T-helper 2 cell treated with Interferon-gamma antibody and Interleukin-4, amounts not matched to agents 100 ng/mL and 5 ng/mL, for 36 hours (primary cell): ENCODE data around the gene AGT. TPM values are rescaled to one million over a fixed set of nuclear protein-coding genes. Genes with fewer than 3 reads are reported as not detected.

Experiments
- intact Hi-C: fragments of 100-400 bp; cut with micrococcal nuclease; formaldehyde crosslinking; loops from one replicate; pipeline ENCODE4 v1.15.1; 2023
- total RNA-seq: library from RNA; stranded (reverse); gene quantifications from 2 replicates; pipeline ENCODE4 v1.2.3, GENCODE V29; 2022

AGT gene
- total RNA-seq: 0.07 TPM in 1 of 2 replicates, not detected in the other

GRCh38 chr1:230713915-230714764 lies at the start of gene AGT:
Gene AGT (minus strand): TSS chr1:230714122. CDS start chr1:230710823, 3,299 bp downstream.
- intact Hi-C loops: no loop called here

DNA sequence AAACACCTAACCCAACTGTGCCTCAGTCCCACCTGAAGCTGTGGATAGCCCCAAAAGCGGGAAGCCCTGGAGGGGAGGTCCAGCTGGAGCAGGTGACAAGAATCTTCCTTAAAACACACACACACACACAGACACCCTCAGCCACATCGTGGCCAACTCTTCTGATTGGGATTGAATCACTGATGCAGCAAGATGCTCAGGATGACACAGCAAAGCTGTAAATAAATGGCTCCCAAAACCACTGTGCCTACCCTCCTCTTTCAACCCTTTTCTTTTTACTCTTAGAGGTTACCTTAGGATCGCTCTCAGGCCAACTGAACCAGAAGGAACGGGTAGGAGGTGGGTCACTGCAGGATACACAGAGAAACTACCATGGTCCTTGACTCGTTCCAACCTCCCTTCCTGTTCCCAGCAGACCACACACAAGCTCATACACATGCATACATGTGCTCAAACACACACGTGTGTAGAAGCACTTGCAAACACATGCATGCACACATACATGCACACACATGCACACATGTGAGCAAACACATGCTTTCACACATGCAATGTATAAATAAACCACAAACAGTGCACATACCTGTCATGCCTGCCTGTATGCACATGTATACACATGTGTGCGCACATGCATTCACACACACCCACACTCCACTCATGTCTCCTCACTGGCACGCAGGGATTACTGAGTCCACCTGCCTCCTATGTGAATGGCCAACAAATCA lies 47.7 kb upstream of the AGT start:
- intact Hi-C loops: no loop called here

DNA sequence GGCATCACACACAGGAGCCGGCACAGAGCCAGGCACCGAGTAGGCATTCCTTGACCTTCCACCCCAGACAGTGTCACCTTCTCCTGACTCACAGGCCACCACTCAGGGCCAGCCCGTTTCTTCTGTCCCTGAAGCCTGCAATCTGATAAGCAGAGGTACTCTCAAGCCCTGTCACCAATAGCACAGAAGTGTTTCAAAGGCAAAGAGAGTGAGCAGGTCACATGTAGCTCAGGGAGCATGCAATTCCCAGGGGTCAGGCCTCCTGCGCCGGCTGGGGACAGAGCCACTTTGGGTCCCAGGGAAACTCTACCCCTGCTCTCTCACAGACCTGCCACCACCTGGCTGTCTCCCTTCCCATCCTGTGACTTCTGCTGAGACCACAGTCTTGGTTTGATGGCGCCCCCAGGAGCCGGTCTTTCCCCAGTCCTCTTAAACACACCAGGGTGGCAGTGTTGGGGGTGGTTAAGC lies 46.5 kb upstream of the AGT start:
- intact Hi-C loops: no loop called here

GRCh38 chr1:230759369-230760065 lies 45.6 kb upstream of the AGT start:
- intact Hi-C loops: no loop called here

DNA sequence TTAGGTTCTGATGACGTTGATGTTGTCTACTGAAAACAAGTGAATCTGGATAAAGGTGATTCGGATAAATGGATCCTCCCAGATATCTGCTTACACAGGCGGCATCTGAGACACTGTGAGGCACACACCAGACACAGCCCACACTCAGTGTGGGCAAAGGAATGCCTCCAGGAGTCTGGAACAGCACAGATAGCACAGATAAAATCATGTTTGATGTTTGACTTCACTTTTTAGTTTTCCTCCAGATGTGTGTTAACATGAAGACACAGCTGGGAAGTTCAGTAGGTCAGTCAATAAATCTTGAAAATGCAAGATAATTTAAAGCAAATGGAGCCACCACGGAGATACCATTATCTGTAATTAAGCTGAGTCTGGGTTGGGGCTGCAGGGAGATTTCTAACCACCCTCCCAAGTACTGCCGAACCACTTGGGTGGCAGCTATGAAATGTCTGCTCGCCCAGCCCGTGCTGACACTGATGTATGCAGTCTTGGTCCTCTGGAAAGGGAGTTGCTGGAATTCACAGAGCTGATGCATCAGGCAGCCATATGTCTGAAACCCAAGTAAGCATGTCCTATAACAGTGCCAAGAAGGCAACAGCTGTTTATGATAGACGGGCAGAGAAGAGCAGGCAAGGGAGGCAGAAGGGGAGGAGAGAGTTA lies 44.9 kb upstream of the AGT start:
- intact Hi-C loops: no loop called here

- intact Hi-C loops: no loop called here
Measured at GRCh38 chr1:230757856-230758708, 44.2 kb upstream of the AGT start.

GRCh38 chr1:230754796-230755195 lies 40.9 kb upstream of the AGT start:
- intact Hi-C loops: loop anchor here (5.0 kb wide), 1 partner anchor 112 kb away; the partner anchor contains the start of gene COG2

- intact Hi-C loops: loop anchor here (5.0 kb wide), 1 partner anchor 111 kb away; the partner anchor contains the start of gene COG2
Measured at GRCh38 chr1:230753586-230754251, 39.8 kb upstream of the AGT start.

- intact Hi-C loops: loop anchor here (5.0 kb wide), 1 partner anchor 111 kb away; the partner anchor contains the start of gene COG2
Measured at GRCh38 chr1:230753191-230753585, 39.3 kb upstream of the AGT start.

DNA sequence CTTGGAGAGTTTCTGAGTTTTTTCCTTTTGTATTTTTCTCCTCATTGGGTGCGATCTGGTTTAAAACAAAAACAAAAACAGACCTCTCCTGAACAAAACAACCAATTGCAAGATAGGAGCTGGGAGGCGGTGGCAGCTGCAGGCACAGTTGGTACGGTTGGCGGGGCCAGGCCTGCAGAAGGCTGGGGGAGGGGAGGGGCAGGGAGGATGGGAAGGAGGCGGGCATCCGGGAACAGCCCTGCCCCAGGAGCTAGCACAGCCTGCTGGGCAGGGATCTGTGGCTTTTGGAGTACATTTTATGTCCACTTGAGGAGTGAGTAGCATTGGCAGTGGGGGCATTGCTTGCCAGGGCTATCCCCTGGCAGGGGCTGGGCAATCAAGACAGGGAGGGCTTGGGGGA lies 38.5 kb upstream of the AGT start:
- intact Hi-C loops: loop anchor here (5.0 kb wide), 1 partner anchor 110 kb away; the partner anchor contains the start of gene COG2

GRCh38 chr1:230750986-230751625 lies 37.2 kb upstream of the AGT start:
- intact Hi-C loops: loop anchor here (5.0 kb wide), 1 partner anchor 109 kb away; the partner anchor contains the start of gene COG2

DNA sequence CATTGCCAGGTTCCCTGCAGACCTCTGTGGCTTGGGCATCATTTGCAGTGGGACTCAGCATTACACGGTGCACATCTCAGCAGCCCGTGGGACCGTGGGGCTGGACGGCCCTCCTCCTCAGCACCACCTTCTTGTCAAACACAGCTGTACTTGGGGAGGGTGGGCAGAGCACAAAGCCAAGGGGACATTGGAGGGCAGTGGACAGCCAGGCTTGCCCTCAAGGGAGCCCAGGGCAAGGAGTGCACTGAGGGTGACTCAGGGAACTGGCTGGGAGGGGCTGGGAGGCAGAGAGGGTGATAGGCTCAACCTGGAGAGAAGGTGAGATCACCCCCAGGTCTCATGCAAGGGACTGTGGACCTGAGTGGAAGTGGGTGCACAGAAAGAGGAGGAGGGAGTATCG lies 36.7 kb upstream of the AGT start:
- intact Hi-C loops: loop anchor here (5.0 kb wide), 1 partner anchor 108 kb away; the partner anchor contains the start of gene COG2

GRCh38 chr1:230749635-230750034 lies 35.7 kb upstream of the AGT start:
- intact Hi-C loops: loop anchor here (5.0 kb wide), 1 partner anchor 107 kb away; the partner anchor contains the start of gene COG2

- intact Hi-C loops: no loop called here
Measured at GRCh38 chr1:230749150-230749549, 35.2 kb upstream of the AGT start.

- intact Hi-C loops: no loop called here
Measured at GRCh38 chr1:230747890-230748800, 34.2 kb upstream of the AGT start.

GRCh38 chr1:230747127-230747730 lies 33.3 kb upstream of the AGT start, which contains the start of gene CAPN9:
Gene CAPN9 (plus strand): TSS chr1:230747388. CDS start chr1:230747497, 109 bp downstream.
- intact Hi-C loops: no loop called here

- intact Hi-C loops: no loop called here
Measured at GRCh38 chr1:230746617-230747016, 32.7 kb upstream of the AGT start.
